Muscle of back (tissue), 11 donors: ENCODE measurements around the gene ARHGAP21. TPM values are rescaled to one million over a fixed set of nuclear protein-coding genes. Genes with fewer than 3 reads are reported as not detected.
"Not testable (repeated sequence)": the region's sequence is repeated elsewhere in the genome, so short reads cannot be mapped to it uniquely, and the experiment has no call there.

Source experiments
- DNase-seq, 3 donors: peaks; one replicate each; pipeline versions ENCODE4 v3.0.0 to v3.0.0-alpha.2; 2013
- polyA plus RNA-seq, 10 donors: library from polyadenylated mRNA; unstranded; fragments of 120-200 nt; gene quantifications; one replicate each; pipeline ENCODE4 v1.2.1, GENCODE V29; 2013; ENCODE audit not compliant: insufficient read length in 10 of 10

Gene ARHGAP21
- polyA plus RNA-seq, 10 donors = 55.5 to 111 (median 68.4) TPM

GRCh38 chr10:24642921-24643678 is 80.6 kb downstream of the ARHGAP21 start:
- peak; percentile 69 to 81 (median 69) for DNase-seq

- no peak for DNase-seq
Observed at GRCh38 chr10:24639124-24639523, 84.6 kb downstream of the ARHGAP21 start.

- DNase-seq = no peak
Observed at GRCh38 chr10:24625778-24626177, 97.9 kb downstream of the ARHGAP21 start.

GRCh38 chr10:24623383-24623782 is 100.3 kb downstream of the ARHGAP21 start:
- no peak for DNase-seq

GRCh38 chr10:24622781-24623301 is 100.8 kb downstream of the ARHGAP21 start:
- DNase-seq = peak in 2 of 3 donors; percentile 21 to 22

- DNase-seq = not testable (repeated sequence)
Observed at GRCh38 chr10:24621035-24621795, 102.5 kb downstream of the ARHGAP21 start.

GRCh38 chr10:24619994-24620310 is 103.7 kb downstream of the ARHGAP21 start:
- not testable (repeated sequence) for DNase-seq

- not testable (repeated sequence) for DNase-seq
Observed at GRCh38 chr10:24619291-24619993, 104.2 kb downstream of the ARHGAP21 start.

- no peak for DNase-seq
Observed at GRCh38 chr10:24618401-24618800, 105.3 kb downstream of the ARHGAP21 start.

- DNase-seq = peak; percentile 12 to 24 (median 18)
Observed at GRCh38 chr10:24617771-24618396, 105.8 kb downstream of the ARHGAP21 start.

GRCh38 chr10:24616536-24616935 is 107.2 kb downstream of the ARHGAP21 start:
- DNase-seq = no peak

GRCh38 chr10:24606021-24606420 is 117.7 kb downstream of the ARHGAP21 start:
- DNase-seq = no peak

GRCh38 chr10:24605141-24605540 is 118.5 kb downstream of the ARHGAP21 start:
- no peak for DNase-seq

- peak in 1 of 3 donors; percentile 27 for DNase-seq
Observed at GRCh38 chr10:24603333-24603732, 120.4 kb downstream of the ARHGAP21 start.

GRCh38 chr10:24597961-24598360 is 125.7 kb downstream of the ARHGAP21 start:
- DNase-seq = no peak

GRCh38 chr10:24597426-24597825 is 126.3 kb downstream of the ARHGAP21 start:
- DNase-seq = no peak

- DNase-seq = no peak
Observed at GRCh38 chr10:24596217-24596930, 127.3 kb downstream of the ARHGAP21 start.

- DNase-seq = no peak
Observed at GRCh38 chr10:24590697-24591457, 132.8 kb downstream of the ARHGAP21 start.

GRCh38 chr10:24589265-24589664 is 134.4 kb downstream of the ARHGAP21 start:
- no peak for DNase-seq

GRCh38 chr10:24579906-24580305 is 143.8 kb downstream of the ARHGAP21 start:
- DNase-seq = peak in 1 of 3 donors; percentile 18
